Keratinocyte (primary cell): ENCODE data around the gene LIPT1.

Experiments
- CTCF ChIP-seq, 3 experiments: IDR thresholded peaks in 1 of 3; conservative IDR thresholded peaks in 1 of 3; optimal IDR thresholded peaks in 1 of 3; 2 replicates in 2 of 3; 3 replicates in 1 of 3; pipeline versions ENCODE3 to v1.5.1; 2011; ENCODE audit warnings: low read length in 3 of 3, mild to moderate bottlenecking in 3 of 3, moderate library complexity in 2 of 3, control low read depth in 1 of 3, inconsistent platforms in 1 of 3; ENCODE audit not compliant: insufficient read depth in 2 of 3; ENCODE audit errors: extremely low read depth in 1 of 3
- EZH2 ChIP-seq: IDR thresholded peaks from one replicate; pipeline ENCODE4 v1.6.1; 2012; ENCODE audit warnings: inconsistent platforms, mild to moderate bottlenecking, low read length, moderate library complexity

DNA sequence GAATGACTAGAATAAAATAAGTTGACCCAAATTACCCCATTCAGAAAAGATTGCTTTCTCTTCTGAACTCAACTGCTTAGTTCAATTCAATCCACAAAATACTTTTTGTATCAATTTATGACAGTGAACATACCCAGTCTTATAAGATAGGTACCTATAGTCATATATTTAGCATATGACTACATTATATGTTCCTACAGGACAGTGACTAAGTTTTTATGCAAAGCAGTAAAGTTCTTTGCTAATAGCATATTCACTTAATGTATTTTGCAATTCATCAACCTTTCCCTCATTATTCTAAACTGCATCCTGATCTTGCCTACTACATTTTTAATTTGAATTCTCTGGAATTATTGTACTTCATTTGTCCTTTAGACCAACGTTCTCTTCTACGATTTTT is 43.5 kb upstream of the LIPT1 start:
- TF ChIP-seq CTCF (optimal IDR thresholded peaks at IDR 0.05 in 1 of 3, IDR thresholded peaks at IDR 0.05 in 1 of 3, conservative IDR thresholded peaks at IDR 0.05 in 1 of 3; ENCODE audit: extremely low read depth in 1 of 3, insufficient read depth in 2 of 3, low read length in 3 of 3): no peak
- TF ChIP-seq EZH2: no peak
